Measurements from ENCODE around the gene CTDSP1.

- TF ChIP-seq EZH2phosphoT487 (IDR thresholded peaks at IDR 0.05; ENCODE audit: low read length) (no peak), EZH2 (optimal IDR thresholded peaks at IDR 0.05; ENCODE audit: low read depth, low read length) (no peak)
- TF ChIP-seq, protein P1, sequence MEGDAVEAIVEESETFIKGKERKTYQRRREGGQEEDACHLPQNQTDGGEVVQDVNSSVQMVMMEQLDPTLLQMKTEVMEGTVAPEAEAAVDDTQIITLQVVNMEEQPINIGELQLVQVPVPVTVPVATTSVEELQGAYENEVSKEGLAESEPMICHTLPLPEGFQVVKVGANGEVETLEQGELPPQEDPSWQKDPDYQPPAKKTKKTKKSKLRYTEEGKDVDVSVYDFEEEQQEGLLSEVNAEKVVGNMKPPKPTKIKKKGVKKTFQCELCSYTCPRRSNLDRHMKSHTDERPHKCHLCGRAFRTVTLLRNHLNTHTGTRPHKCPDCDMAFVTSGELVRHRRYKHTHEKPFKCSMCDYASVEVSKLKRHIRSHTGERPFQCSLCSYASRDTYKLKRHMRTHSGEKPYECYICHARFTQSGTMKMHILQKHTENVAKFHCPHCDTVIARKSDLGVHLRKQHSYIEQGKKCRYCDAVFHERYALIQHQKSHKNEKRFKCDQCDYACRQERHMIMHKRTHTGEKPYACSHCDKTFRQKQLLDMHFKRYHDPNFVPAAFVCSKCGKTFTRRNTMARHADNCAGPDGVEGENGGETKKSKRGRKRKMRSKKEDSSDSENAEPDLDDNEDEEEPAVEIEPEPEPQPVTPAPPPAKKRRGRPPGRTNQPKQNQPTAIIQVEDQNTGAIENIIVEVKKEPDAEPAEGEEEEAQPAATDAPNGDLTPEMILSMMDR (IDR thresholded peaks at IDR 0.05; ENCODE audit: low read length) = no peak
These were observed 10.1 kb upstream of the CTDSP1 start for GRCh38 chr2:218389333-218390150.
